B cell (primary cell): ENCODE measurements around the gene SSPN. TPM values are rescaled to one million over a fixed set of nuclear protein-coding genes. Genes with fewer than 3 reads are reported as not detected.

Experiments used
- ATAC-seq: fragments of 200-7000 bp; cut with Tn5 transposase; one replicate; pipeline ENCODE4 v1.10.0; 2021; ENCODE audit warnings: low read depth, mild to moderate bottlenecking, moderate number of reproducible peaks, moderate library complexity
- CTCF ChIA-PET: fragments of 350-600 bp; sonication (Branson Sonifier 250); formaldehyde crosslinking; loops from one replicate; lab custom pipeline; 2021; ENCODE audit warnings: antibody characterized with exemption, inconsistent platforms; lab: Charles Lee
- POLR2A ChIA-PET: fragments of 350-600 bp; sonication (Branson Sonifier 250); formaldehyde crosslinking; loops from one replicate; lab custom pipeline; 2021; ENCODE audit warnings: antibody characterized with exemption; lab: Charles Lee
- DNase-seq: peaks from one replicate; pipeline ENCODE4 v3.0.0; 2013
- H2AFZ ChIP-seq: 2 replicates; pipeline ENCODE4 v1.6.1; 2012; ENCODE audit warnings: mild to moderate bottlenecking, low read depth, low read length; ENCODE audit not compliant: insufficient read depth, poor library complexity, severe bottlenecking
- H3K27ac ChIP-seq, 2 donors: 1 replicate in 1 of 2; 2 replicates in 1 of 2; pipeline ENCODE4 v1.5.1; 2012 to 2013; ENCODE audit warnings: low read length in 2 of 2, mild to moderate bottlenecking in 2 of 2, moderate library complexity in 1 of 2
- H3K27me3 ChIP-seq, 4 experiments: fragments of 200-600 bp in 1 of 4; sonication (generic) in 1 of 4; replicated peaks in 1 of 4; 1 replicate in 2 of 4; 2 replicates in 2 of 4; pipeline versions ENCODE4 v1.6.1 to v1.7.0; 2013 to 2016; ENCODE audit warnings: low read length in 3 of 4, mild to moderate bottlenecking in 2 of 4, mixed read lengths in 1 of 4, moderate library complexity in 1 of 4; ENCODE audit not compliant: insufficient read depth in 4 of 4, control insufficient read depth in 3 of 4; ENCODE audit errors: control extremely low read depth in 1 of 4
- H3K36me3 ChIP-seq, 2 experiments: replicated peaks in 1 of 2; 1 replicate in 1 of 2; 2 replicates in 1 of 2; pipeline versions ENCODE4 v1.6.1 to v1.7.1; 2013; ENCODE audit warnings: low read length in 1 of 2; ENCODE audit not compliant: insufficient read depth in 2 of 2, control insufficient read depth in 1 of 2; ENCODE audit errors: control extremely low read depth in 1 of 2, extremely low read depth in 1 of 2
- H3K4me1 ChIP-seq, 2 donors: fragments of 200-600 bp in 1 of 2; sonication (generic) in 1 of 2; 1 replicate in 1 of 2; 2 replicates in 1 of 2; pipeline versions ENCODE4 v1.5.1 to v1.6.1; 2013 to 2017; ENCODE audit warnings: low read length in 2 of 2; ENCODE audit not compliant: control insufficient read depth in 2 of 2, insufficient read depth in 2 of 2
- H3K4me2 ChIP-seq: replicated peaks from 2 replicates; pipeline ENCODE3; 2012; ENCODE audit warnings: mild to moderate bottlenecking, low read depth, low read length; ENCODE audit not compliant: poor library complexity, severe bottlenecking
- H3K4me3 ChIP-seq, 5 experiments: fragments of 200-600 bp in 1 of 5; sonication (generic) in 1 of 5; 1 replicate in 3 of 5; 2 replicates in 2 of 5; pipeline versions ENCODE4 v1.5.1 to v1.7.0; 2011 to 2016; ENCODE audit warnings: low read length in 4 of 5, mild to moderate bottlenecking in 4 of 5, low read depth in 2 of 5, control low read depth in 1 of 5, moderate library complexity in 1 of 5; ENCODE audit not compliant: insufficient read depth in 1 of 5; ENCODE audit errors: control extremely low read depth in 1 of 5, extremely low read depth in 1 of 5
- H3K79me2 ChIP-seq: fragments of 200-600 bp; sonication (generic); one replicate; pipeline ENCODE4 v1.6.0; 2016; ENCODE audit warnings: low read length; ENCODE audit not compliant: control insufficient read depth, insufficient read depth
- H3K9ac ChIP-seq: fragments of 200-600 bp; sonication (generic); 2 replicates; pipeline ENCODE4 v1.6.1; 2017; ENCODE audit warnings: mild to moderate bottlenecking, low read length, moderate library complexity
- H3K9me3 ChIP-seq, 3 donors: one replicate each; pipeline versions ENCODE4 v1.6.1 to v1.7.1; 2013; ENCODE audit warnings: low read length in 2 of 3; ENCODE audit not compliant: control insufficient read depth in 2 of 3, insufficient read depth in 1 of 3; ENCODE audit errors: control extremely low read depth in 1 of 3
- H4K20me1 ChIP-seq: 2 replicates; pipeline ENCODE4 v1.6.0; 2012; ENCODE audit warnings: mild to moderate bottlenecking, low read length; ENCODE audit not compliant: insufficient read depth, control insufficient read depth, poor library complexity, severe bottlenecking
- H3K27ac Mint-ChIP-seq: one replicate; pipeline ENCODE4 v1.8.0; 2021; ENCODE audit warnings: mixed read lengths
- H3K27me3 Mint-ChIP-seq: one replicate; pipeline ENCODE4 v1.8.0; 2021; ENCODE audit warnings: mixed read lengths
- H3K4me1 Mint-ChIP-seq: one replicate; pipeline ENCODE4 v1.8.0; 2021; ENCODE audit warnings: mixed read lengths
- H3K4me3 Mint-ChIP-seq: one replicate; pipeline ENCODE4 v1.8.0; 2021; ENCODE audit warnings: mixed read lengths
- H3K9me3 Mint-ChIP-seq: one replicate; pipeline ENCODE4 v1.8.0; 2022; ENCODE audit warnings: mixed read lengths; ENCODE audit not compliant: insufficient read depth
- EZH2 ChIP-seq: IDR thresholded peaks from 2 replicates; pipeline ENCODE4 v1.6.1; 2012; ENCODE audit warnings: borderline replicate concordance, low read depth, mild to moderate bottlenecking, moderate library complexity, low read length; ENCODE audit not compliant: insufficient read depth, poor library complexity, severe bottlenecking
- WGBS: methylation state at CpG from one replicate; pipeline ENCODE4 v1.1.5; 2013; ENCODE audit warnings: missing lambda C conversion rate; ENCODE audit not compliant: insufficient coverage; 5-methylcytosine and 5-hydroxymethylcytosine counted together
- intact Hi-C: fragments of 100-400 bp; cut with micrococcal nuclease; formaldehyde crosslinking; loops from one replicate; pipeline ENCODE4 v1.10.0; 2022
- polyA plus RNA-seq: library from polyadenylated mRNA; depleted of rRNA; stranded (reverse); fragments of >200 nt; gene quantifications from 2 replicates; pipeline ENCODE4 v1.2.3, GENCODE V29; 2012
- total RNA-seq, 2 donors: library from RNA; stranded (reverse); fragments of 120-200 nt in 1 of 2; gene quantifications; 1 replicate in 1 of 2; 2 replicates in 1 of 2; pipeline versions ENCODE4 v1.2.3 to v1.2.4, GENCODE V29; 2013 to 2022
- TF ChIP-seq, protein P1 (sequence below): fragments of 200-600 bp; IDR thresholded peaks from one replicate; pipeline ENCODE4 v1.8.0; 2022; ENCODE audit warnings: antibody characterized with exemption, mild to moderate bottlenecking

Gene SSPN
- total and polyA plus RNA-seq, 2 donors (not counting 1 experiment from before 2014, with no cell fraction given) = 18.3 to 19.6 TPM

DNA sequence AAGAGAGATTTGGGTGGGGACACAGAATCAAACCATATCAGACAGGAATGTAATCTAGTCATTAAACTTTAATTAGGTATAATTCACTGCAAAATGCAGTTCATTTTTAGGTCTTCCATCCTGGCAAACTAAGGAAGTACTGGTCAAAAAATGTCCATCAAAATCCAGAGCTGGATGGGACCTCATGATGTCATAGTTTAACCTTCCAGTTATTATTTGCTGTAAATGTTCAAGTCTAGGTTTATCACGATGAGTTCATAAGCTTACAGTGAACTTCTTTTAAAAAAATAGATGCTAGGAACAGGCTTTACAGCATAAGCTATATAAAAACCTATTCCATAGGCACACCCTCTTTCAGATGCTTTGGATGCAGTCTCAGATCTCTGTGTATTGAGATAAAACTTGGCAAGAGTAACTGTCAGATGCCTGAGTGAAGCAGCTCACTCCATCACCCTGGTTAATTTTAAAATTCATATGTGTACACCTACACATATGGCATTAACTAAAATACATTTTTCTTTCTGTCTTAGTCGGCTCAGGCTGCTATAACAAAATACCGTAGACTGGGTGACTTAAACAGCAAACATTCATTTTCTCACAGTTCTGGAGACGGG is 7.9 kb downstream of the SSPN start:
- Histone ChIP-seq H3K9ac (no peak overlapping the region), H3K4me1 (no peaks in the 10 kb centered on the region), H3K9me3 (no peaks in the 10 kb centered on the region), H3K36me3 (no peaks in the 10 kb centered on the region), H4K20me1 (no peaks in the 10 kb centered on the region), H3K27me3 (no peaks in the 10 kb centered on the region), H3K4me3 (no peak overlapping the region), H2AFZ (no peak overlapping the region), H3K79me2 (no peaks in the 10 kb centered on the region), H3K4me2 (no peak overlapping the region), H3K27ac (no peak overlapping the region)
- no peak for ATAC-seq
- intact Hi-C loops = no loop called here
- H3K4me1 Mint-ChIP-seq = peaks cover 5% of the 10 kb centered on the region
- H3K9me3 Mint-ChIP-seq = no peaks in the 10 kb centered on the region
- DNase-seq = no peak
- no peak overlapping the region for H3K4me3 Mint-ChIP-seq
- CTCF ChIA-PET = interaction anchor here (1.1 kb wide), 1 partner anchor 10 kb away, joined by 3 read pairs; no protein-coding TSS in a partner anchor
- no peaks in the 10 kb centered on the region for H3K27me3 Mint-ChIP-seq
- H3K27ac Mint-ChIP-seq = no peak overlapping the region
- POLR2A ChIA-PET = no interaction called here
- TF ChIP-seq, protein P1, sequence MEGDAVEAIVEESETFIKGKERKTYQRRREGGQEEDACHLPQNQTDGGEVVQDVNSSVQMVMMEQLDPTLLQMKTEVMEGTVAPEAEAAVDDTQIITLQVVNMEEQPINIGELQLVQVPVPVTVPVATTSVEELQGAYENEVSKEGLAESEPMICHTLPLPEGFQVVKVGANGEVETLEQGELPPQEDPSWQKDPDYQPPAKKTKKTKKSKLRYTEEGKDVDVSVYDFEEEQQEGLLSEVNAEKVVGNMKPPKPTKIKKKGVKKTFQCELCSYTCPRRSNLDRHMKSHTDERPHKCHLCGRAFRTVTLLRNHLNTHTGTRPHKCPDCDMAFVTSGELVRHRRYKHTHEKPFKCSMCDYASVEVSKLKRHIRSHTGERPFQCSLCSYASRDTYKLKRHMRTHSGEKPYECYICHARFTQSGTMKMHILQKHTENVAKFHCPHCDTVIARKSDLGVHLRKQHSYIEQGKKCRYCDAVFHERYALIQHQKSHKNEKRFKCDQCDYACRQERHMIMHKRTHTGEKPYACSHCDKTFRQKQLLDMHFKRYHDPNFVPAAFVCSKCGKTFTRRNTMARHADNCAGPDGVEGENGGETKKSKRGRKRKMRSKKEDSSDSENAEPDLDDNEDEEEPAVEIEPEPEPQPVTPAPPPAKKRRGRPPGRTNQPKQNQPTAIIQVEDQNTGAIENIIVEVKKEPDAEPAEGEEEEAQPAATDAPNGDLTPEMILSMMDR = no peak
- no peak for TF ChIP-seq EZH2
- WGBS = 100% methylated on average over 1 of the region's 4 CpGs

DNA sequence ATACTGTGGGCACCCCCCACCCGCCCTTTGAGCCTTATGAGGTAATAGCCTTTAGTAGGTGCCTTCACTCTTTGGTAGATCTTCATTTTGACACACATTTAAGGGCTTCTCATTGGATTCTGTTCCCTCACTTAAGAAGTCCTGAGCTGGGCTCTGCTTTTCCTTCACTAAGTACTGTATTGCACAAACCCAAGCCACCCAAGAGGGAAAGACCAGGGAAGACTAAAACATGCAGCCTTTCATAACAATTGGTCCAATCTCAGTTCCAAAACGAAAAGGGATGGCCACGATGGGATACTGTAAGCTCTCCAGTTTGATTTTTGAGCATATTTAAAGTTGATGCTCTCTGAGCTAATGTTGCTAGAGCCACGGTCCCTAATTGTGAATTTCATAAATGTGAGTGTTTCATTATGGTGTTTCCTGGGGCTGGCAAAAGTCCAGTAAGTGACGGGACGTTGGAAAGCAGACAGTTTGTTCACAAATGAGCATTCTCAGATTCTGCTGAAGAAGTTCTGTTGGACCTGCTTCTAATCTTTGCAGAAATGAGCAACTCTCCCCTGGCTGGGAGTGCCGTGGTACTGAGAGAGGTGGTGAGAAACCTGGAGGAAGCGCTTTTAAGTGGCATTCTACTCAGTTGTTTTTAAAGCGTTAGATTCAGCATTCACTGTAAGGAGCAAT is 9.4 kb downstream of the SSPN start:
- TF ChIP-seq, protein P1 = no peak
- no peak for TF ChIP-seq EZH2
- no peak for ATAC-seq
- H3K4me2 ChIP-seq = no peak overlapping the region
- H3K79me2 ChIP-seq = no peaks in the 10 kb centered on the region
- H3K27me3 ChIP-seq = no peaks in the 10 kb centered on the region
- Mint-ChIP-seq H3K4me3 (no peak overlapping the region), H3K27ac (no peak overlapping the region), H3K9me3 (no peaks in the 10 kb centered on the region), H3K27me3 (no peaks in the 10 kb centered on the region), H3K4me1 (peaks cover 7% of the 10 kb centered on the region)
- no peak overlapping the region for H3K9ac ChIP-seq
- ChIA-PET CTCF (interaction anchor here (1.1 kb wide), 1 partner anchor 9 kb away, joined by 3 read pairs; no protein-coding TSS in a partner anchor), POLR2A (no interaction called here)
- H2AFZ ChIP-seq = no peak overlapping the region
- 97% methylated on average over 4 of the region's 9 CpGs for WGBS
- H3K27ac ChIP-seq = no peak overlapping the region
- intact Hi-C loops = no loop called here
- no peaks in the 10 kb centered on the region for H3K9me3 ChIP-seq
- H3K36me3 ChIP-seq = no peaks in the 10 kb centered on the region
- H3K4me1 ChIP-seq = no peaks in the 10 kb centered on the region
- H4K20me1 ChIP-seq = no peaks in the 10 kb centered on the region
- no peak for DNase-seq
- no peak overlapping the region for H3K4me3 ChIP-seq
